Endothelial cell of umbilical vein (primary cell): ENCODE results near the gene CLIC4. TPM values are rescaled to one million over a fixed set of nuclear protein-coding genes. Genes with fewer than 3 reads are reported as not detected.

Source experiments
- BruUV-seq: library from RNA; stranded (reverse); fragments of 400-500 nt; replicated peaks from 2 replicates; lab custom pipeline; 2021; lab: Mats Ljungman, UMichigan
- CTCF ChIA-PET: fragments of 300-600, 350-600 bp; sonication (Branson Sonifier 250); formaldehyde crosslinking; loops from one replicate; lab custom pipeline; 2021; ENCODE audit warnings: antibody characterized with exemption, inconsistent platforms; lab: Charles Lee
- POLR2A ChIA-PET: fragments of 300-600, 350-600 bp; sonication (Branson Sonifier 250); formaldehyde crosslinking; loops from one replicate; lab custom pipeline; 2021; ENCODE audit warnings: antibody characterized with exemption, inconsistent platforms; lab: Charles Lee
- DNase-seq: peaks from one replicate; pipeline ENCODE4 v3.0.0-alpha.2; 2011; ENCODE audit warnings: low read depth, low spot score
- FAIRE-seq: peaks from 2 replicates; lab custom pipeline; 2011; peaks lifted over from hg19 to GRCh38; lab: Jason Lieb, UNC
- H2AFZ ChIP-seq: 2 replicates; pipeline ENCODE4 v1.6.0; 2012; ENCODE audit warnings: low read depth, low read length, control low read depth, inconsistent platforms
- H3K27ac ChIP-seq: 2 replicates; pipeline ENCODE4 v1.5.1; 2011; ENCODE audit warnings: low read depth, mild to moderate bottlenecking, control low read depth, low read length, moderate library complexity; ENCODE audit not compliant: insufficient read depth
- H3K27me3 ChIP-seq, 2 experiments: 2 replicates each; pipeline versions ENCODE4 v1.6.0 to v1.6.1; 2011; ENCODE audit warnings: low read length in 2 of 2, mixed read lengths in 1 of 2; ENCODE audit not compliant: control insufficient read depth in 2 of 2, insufficient read depth in 2 of 2
- H3K36me3 ChIP-seq, 2 experiments: 2 replicates in 1 of 2; 3 replicates in 1 of 2; pipeline ENCODE4 v1.5.1; 2011; ENCODE audit warnings: low read length in 2 of 2, mild to moderate bottlenecking in 1 of 2, moderate library complexity in 1 of 2; ENCODE audit not compliant: control insufficient read depth in 2 of 2, insufficient read depth in 2 of 2; ENCODE audit errors: extremely low read depth in 1 of 2
- H3K4me1 ChIP-seq: 3 replicates; pipeline ENCODE4 v1.5.1; 2011; ENCODE audit warnings: mild to moderate bottlenecking, low read length; ENCODE audit not compliant: control insufficient read depth, insufficient read depth; ENCODE audit errors: extremely low read depth
- H3K4me2 ChIP-seq: 2 replicates; pipeline ENCODE4 v1.6.1; 2011; ENCODE audit warnings: low read length, control low read depth, mixed read lengths; ENCODE audit not compliant: insufficient read depth
- H3K4me3 ChIP-seq, 3 experiments: fragments of 200-600 bp in 1 of 3; sonication (generic), shearing (Covaris generic) in 1 of 3; replicated peaks in 1 of 3; 2 replicates each; pipeline ENCODE4 v1.5.1; 2011 to 2016; ENCODE audit warnings: control low read depth in 3 of 3, low read length in 3 of 3, mild to moderate bottlenecking in 2 of 3, inconsistent platforms in 1 of 3, low read depth in 1 of 3, moderate library complexity in 1 of 3; ENCODE audit not compliant: insufficient read depth in 1 of 3
- H3K79me2 ChIP-seq: 2 replicates; pipeline ENCODE4 v1.6.0; 2012; ENCODE audit warnings: low read length, inconsistent platforms; ENCODE audit not compliant: control insufficient read depth, insufficient read depth
- H3K9ac ChIP-seq: replicated peaks from 2 replicates; pipeline ENCODE3; 2011; ENCODE audit warnings: low read length, control low read depth; ENCODE audit not compliant: insufficient read depth; ENCODE audit errors: extremely low read depth
- H3K9me1 ChIP-seq: replicated peaks from 3 replicates; pipeline ENCODE4 v1.6.0; 2011; ENCODE audit warnings: mild to moderate bottlenecking, low read length; ENCODE audit not compliant: control insufficient read depth, insufficient read depth; ENCODE audit errors: extremely low read depth
- H3K9me3 ChIP-seq: replicated peaks from 2 replicates; pipeline ENCODE4 v1.5.1; 2012; ENCODE audit warnings: low read length, inconsistent platforms; ENCODE audit not compliant: control insufficient read depth, insufficient read depth
- H4K20me1 ChIP-seq: replicated peaks from 2 replicates; pipeline ENCODE3; 2011; ENCODE audit warnings: mild to moderate bottlenecking, low read length; ENCODE audit not compliant: control insufficient read depth, insufficient read depth; ENCODE audit errors: extremely low read depth
- EZH2 ChIP-seq: IDR thresholded peaks from 2 replicates; pipeline ENCODE4 v1.6.1; 2012; ENCODE audit warnings: borderline replicate concordance, low read depth, mild to moderate bottlenecking, moderate library complexity, low read length, inconsistent platforms; ENCODE audit not compliant: severe bottlenecking
- GATA2 ChIP-seq: IDR thresholded peaks from 2 replicates; pipeline ENCODE4 v1.7.0; 2011; ENCODE audit warnings: low read depth, mild to moderate bottlenecking, moderate library complexity, mixed read lengths, low read length; ENCODE audit not compliant: insufficient read length, insufficient read depth
- MYC ChIP-seq: IDR thresholded peaks from one replicate; pipeline ENCODE4 v1.6.1; 2011; ENCODE audit warnings: mild to moderate bottlenecking, low read depth, low read length
- POLR2A ChIP-seq: IDR thresholded peaks from 2 replicates; pipeline ENCODE4 v1.6.1; 2012; ENCODE audit warnings: low read depth, mild to moderate bottlenecking, control low read depth, low read length
- POLR2AphosphoS5 ChIP-seq: IDR thresholded peaks from 2 replicates; pipeline ENCODE4 v1.6.1; 2012; ENCODE audit warnings: low read depth, mild to moderate bottlenecking, control low read depth, low read length, moderate library complexity; ENCODE audit not compliant: insufficient read depth
- dilution Hi-C: fragments of 300-500 bp; cut with MboI; formaldehyde crosslinking; loops from one replicate; pipeline ENCODE4 v1.15.0; 2019; ENCODE audit warnings: low sequenced_read_pairs; ENCODE audit not compliant: extremely low pct_ligation_motif_present
- intact Hi-C: fragments of 100-400 bp; cut with micrococcal nuclease; formaldehyde crosslinking; loops from one replicate; pipeline ENCODE4 v1.10.0; 2022
- polyA plus RNA-seq, 4 experiments: library from polyadenylated mRNA; depleted of rRNA in 3 of 4; stranded (reverse) in 3 of 4; unstranded in 1 of 4; fragments of >200 nt; gene quantifications; 2 replicates each; pipeline versions ENCODE4 v1.2.1 to v1.2.3, GENCODE V29; 2011 to 2012; ENCODE audit warnings: missing spikeins in 1 of 4
- total RNA-seq: library from RNA; stranded (reverse); gene quantifications from 2 replicates; pipeline ENCODE4 v1.2.3, GENCODE V29; 2021
- TF ChIP-seq, protein P1 (sequence below), 2 donors: IDR thresholded peaks; 1 replicate in 1 of 2; 2 replicates in 1 of 2; pipeline ENCODE4 v1.5.1; 2011; ENCODE audit warnings: low read length in 2 of 2, mild to moderate bottlenecking in 2 of 2, moderate library complexity in 2 of 2, control low read depth in 1 of 2, inconsistent platforms in 1 of 2, low read depth in 1 of 2; ENCODE audit not compliant: insufficient read depth in 1 of 2; ENCODE audit errors: extremely low read depth in 1 of 2
- TF ChIP-seq, protein P2 (sequence below): IDR thresholded peaks from 2 replicates; pipeline ENCODE4 v1.6.1; 2011; ENCODE audit not compliant: insufficient read depth, insufficient read length

CLIC4 gene
- total and polyA plus RNA-seq, 2 donors (not counting 3 experiments of a cell fraction or from before 2014, with no cell fraction given), result 97.5 to 330 TPM

DNA sequence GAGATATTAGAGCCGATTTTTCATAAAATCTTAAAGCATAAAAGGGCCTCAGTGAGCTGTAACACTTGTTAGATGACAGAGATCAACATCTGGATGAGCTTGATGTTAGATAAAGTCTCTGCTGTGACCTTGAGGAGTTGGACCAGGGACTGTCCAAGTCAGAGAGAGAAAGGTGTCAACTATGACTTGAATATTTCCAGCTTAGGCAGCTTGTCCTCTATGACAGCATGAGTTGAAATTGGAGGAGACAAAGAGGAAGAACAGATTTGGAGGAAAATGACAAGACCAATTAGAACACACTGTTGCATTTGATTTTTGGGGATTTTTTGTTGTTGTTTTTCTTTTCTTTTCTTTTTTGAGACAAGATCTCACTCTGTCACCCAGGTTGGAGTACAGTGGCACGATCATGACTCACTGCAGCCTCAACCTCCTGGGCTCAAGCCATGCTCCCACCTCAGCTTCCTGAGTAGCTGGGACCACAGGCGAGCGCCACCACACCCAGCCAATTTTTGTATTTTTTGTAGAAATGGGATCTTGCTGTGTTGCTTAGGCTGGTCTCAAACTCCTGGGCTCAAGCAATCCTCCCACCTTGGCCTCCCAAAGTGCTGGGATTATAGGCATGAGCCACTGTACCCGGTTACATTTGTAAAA, 35.3 kb upstream of the CLIC4 start:
- Histone ChIP-seq H3K27me3 (no peaks in the 10 kb centered on the region), H2AFZ (peak overlapping the region; percentile 58), H3K9ac (no peak overlapping the region), H3K36me3 (no peaks in the 10 kb centered on the region), H3K9me3 (no peaks in the 10 kb centered on the region), H3K4me3 (no peak overlapping the region), H3K4me2 (no peak overlapping the region), H3K79me2 (no peaks in the 10 kb centered on the region), H3K4me1 (peaks cover 16% of the 10 kb centered on the region), H3K9me1 (no peaks in the 10 kb centered on the region), H3K27ac (no peak overlapping the region), H4K20me1 (no peaks in the 10 kb centered on the region)
- no peak for FAIRE-seq
- ChIA-PET POLR2A (no interaction called here), CTCF (interaction anchor here (0.8 to 2.0 kb wide), 2 partner anchors 29 to 121 kb away, joined by 3 to 7 read pairs; no protein-coding TSS in a partner anchor)
- DNase-seq, result no peak
- intact Hi-C loops, result no loop called here
- TF ChIP-seq GATA2 (no peak), EZH2 (no peak)
- no TSS peak for BruUV-seq
- dilution Hi-C loops, result no loop called here

DNA sequence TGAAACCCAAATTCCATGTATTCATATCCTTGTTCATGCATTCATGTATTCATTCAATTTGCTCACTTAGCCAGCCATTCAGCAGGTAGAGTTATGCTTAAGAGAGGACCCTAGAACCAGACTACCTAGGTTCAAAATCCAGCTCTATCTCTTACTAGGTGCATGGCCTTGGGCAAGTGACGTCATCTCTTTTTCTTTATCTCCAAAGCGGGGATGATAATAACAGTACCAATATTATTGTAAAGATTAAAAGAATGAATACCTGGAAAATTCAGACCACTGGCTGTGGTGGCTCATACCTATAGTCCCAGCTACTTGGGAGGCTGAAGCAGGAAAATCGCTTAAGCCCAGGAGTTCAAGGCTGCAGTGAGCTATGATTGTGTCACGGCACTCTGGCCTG, 33.9 kb upstream of the CLIC4 start:
- Histone ChIP-seq H3K9ac (no peak overlapping the region), H4K20me1 (no peaks in the 10 kb centered on the region), H3K4me2 (no peak overlapping the region), H2AFZ (no peak overlapping the region), H3K9me3 (no peaks in the 10 kb centered on the region), H3K27ac (no peak overlapping the region), H3K4me3 (no peak overlapping the region), H3K36me3 (no peaks in the 10 kb centered on the region), H3K9me1 (no peaks in the 10 kb centered on the region), H3K4me1 (peaks cover 7% of the 10 kb centered on the region), H3K79me2 (no peaks in the 10 kb centered on the region), H3K27me3 (no peaks in the 10 kb centered on the region)
- no TSS peak for BruUV-seq
- ChIA-PET POLR2A (interaction anchor here (0.7 kb wide), 1 partner anchor 28 kb away, joined by 11 read pairs; no protein-coding TSS in a partner anchor), CTCF (interaction anchor here (1.6 to 2.0 kb wide), 3 partner anchors 23 to 119 kb away, joined by 4 to 7 read pairs (median 6); partner anchors contain the start of gene CLIC4)
- TF ChIP-seq, protein P1, sequence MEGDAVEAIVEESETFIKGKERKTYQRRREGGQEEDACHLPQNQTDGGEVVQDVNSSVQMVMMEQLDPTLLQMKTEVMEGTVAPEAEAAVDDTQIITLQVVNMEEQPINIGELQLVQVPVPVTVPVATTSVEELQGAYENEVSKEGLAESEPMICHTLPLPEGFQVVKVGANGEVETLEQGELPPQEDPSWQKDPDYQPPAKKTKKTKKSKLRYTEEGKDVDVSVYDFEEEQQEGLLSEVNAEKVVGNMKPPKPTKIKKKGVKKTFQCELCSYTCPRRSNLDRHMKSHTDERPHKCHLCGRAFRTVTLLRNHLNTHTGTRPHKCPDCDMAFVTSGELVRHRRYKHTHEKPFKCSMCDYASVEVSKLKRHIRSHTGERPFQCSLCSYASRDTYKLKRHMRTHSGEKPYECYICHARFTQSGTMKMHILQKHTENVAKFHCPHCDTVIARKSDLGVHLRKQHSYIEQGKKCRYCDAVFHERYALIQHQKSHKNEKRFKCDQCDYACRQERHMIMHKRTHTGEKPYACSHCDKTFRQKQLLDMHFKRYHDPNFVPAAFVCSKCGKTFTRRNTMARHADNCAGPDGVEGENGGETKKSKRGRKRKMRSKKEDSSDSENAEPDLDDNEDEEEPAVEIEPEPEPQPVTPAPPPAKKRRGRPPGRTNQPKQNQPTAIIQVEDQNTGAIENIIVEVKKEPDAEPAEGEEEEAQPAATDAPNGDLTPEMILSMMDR (IDR thresholded peaks at IDR 0.05; ENCODE audit: extremely low read depth in 1 of 2, insufficient read depth in 1 of 2, low read depth in 1 of 2, low read length in 2 of 2), result no peak
- TF ChIP-seq, protein P2, sequence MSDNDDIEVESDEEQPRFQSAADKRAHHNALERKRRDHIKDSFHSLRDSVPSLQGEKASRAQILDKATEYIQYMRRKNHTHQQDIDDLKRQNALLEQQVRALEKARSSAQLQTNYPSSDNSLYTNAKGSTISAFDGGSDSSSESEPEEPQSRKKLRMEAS, result no peak
- TF ChIP-seq EZH2 (no peak), MYC (no peak), POLR2A (no peak), POLR2AphosphoS5 (no peak), GATA2 (no peak)
- intact Hi-C loops (no loop called here), dilution Hi-C loops (no loop called here)
- DNase-seq (no peak), FAIRE-seq (no peak)
